Measurements from ENCODE around the gene GDAP2.

Gene GDAP2

DNA sequence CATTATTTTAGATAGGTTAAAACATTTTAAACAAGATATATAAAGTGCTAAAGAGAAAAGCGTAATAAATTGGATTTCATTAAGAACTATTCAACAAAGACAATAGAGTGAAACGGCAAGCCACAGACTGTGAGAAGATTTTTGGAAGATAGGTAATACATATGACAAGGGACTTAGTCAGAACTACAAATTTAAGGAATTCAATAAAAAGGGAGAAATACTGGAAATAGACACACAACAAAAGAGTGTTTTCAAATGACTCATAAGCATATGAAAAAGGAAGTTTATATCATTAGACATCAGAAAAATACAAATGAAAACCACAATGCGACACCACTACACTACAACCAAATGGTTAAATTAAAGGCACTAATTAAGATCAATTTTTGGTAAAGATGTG lies 90.5 kb downstream of the GDAP2 start:
- no peak for DNase-seq

DNA sequence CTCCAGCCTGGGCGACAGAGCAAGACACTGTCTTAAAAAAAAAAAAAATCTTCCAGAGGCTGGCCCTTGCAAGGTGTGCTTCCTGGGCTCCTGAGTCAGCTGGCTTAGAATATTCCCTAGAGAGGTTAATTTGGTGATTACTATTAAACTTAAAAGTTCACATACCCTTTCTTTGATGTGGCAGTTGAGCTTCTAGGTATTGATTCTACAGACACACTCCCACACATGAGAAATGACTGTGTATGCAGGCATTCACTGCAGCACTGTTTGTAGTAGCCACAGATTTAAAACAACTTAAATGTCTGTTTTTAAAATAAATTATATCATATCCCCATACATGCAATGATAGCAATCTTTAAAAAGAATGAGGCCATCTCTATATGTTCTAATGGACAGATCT lies 93.4 kb downstream of the GDAP2 start:
- no peak for DNase-seq

DNA sequence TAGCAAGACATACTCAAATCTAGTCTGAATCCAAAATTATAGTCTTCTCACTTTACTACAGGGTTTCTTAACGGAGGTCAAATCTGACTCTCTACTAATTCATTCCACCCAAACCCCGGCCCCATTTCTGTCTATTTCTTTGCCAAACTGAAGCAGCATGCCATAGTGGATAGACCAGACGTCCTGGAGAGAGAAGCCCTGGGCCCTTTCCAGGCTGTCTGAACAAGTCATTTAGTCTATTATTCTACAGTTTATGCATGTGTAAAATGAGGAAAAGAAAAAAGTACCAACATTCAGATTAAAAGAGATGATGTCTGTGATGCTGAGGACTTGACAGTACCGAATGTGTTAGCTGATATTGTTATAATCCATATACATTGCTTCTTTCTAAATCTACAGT lies 95.0 kb downstream of the GDAP2 start:
- no peak for DNase-seq

DNA sequence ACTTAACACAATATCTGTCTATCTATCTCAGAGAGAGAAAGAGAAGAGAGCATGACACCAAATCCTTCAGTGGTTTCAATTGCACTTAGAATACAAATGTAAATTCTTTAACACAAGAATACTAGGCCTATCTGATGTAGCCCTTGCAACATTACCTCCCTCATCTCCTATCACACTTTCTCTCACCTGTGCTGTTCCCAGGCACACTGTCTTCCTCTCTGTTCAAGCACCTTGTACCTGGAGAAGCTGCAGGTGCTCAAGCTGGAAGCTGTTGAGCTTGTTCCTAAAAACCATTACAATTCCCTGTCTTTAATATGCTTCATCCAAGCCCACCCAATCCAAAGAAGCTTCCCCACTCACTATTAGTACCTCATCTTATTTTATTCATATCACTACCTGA lies 97.0 kb downstream of the GDAP2 start:
- no peak for DNase-seq

DNA sequence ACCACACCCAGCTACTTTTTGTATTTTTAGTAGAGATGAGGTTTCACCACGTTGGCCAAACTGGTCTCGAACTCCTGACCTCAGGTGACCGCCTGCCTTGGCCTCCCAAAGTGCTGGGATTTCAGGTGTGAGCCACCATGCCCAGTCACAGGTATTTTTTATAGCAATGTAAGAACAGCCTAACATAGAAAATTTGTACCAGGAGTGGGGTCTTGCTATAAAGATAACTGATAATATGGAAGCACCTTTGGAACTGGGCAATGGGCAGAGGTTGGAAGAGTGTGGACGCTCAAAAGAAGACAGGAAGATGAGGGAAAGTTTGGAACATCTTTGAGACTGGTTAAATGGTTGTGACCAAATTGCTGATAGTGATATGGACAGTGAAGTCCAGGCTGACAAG lies 99.2 kb downstream of the GDAP2 start:
- no peak for DNase-seq

DNA sequence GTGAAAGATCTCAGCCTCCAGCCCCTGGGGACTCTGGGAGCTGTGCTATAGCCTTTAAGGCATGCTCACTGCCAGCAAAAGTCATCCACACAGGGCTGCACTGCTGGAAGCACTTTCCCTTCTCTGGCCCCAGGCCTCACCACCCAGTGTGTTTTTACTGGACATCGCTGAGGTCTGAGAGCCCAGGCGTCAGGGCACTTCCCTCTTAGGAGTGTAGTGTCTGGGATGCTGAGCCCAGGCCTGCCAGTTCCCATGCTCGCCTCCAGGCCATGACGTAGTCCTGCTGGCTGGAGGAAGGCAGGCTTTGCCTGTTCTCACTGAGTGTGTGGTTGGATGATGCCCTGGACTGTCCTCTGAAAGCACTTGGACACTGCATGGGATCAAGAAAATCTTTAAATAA lies 101.2 kb downstream of the GDAP2 start:
- no peak for DNase-seq

DNA sequence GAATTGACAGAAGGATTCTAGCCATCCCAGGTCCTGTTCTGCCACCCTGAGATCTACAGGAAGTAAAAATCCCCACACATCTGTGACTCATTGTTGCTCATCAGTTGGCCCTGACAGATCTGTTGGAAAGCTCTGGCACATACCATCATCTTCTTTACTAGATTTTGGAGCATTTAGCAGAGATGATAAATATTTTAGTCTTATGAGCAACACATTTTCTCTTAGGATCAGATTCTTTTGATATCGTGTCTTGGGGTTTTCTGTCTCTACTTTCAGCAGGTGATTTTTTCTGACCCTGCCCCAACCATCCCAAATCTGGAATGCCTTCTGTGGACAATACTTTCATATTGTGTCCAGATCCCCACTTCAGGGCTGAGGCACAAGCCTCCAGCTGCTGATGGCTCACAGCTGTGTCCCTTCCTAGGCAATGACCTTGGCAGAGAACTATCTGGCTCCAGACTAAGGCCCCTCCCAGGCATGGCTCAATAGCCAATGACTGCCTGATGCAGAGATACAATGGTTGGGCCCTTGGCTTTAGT lies 102.8 kb downstream of the GDAP2 start:
- DNase-seq: no peak

DNA sequence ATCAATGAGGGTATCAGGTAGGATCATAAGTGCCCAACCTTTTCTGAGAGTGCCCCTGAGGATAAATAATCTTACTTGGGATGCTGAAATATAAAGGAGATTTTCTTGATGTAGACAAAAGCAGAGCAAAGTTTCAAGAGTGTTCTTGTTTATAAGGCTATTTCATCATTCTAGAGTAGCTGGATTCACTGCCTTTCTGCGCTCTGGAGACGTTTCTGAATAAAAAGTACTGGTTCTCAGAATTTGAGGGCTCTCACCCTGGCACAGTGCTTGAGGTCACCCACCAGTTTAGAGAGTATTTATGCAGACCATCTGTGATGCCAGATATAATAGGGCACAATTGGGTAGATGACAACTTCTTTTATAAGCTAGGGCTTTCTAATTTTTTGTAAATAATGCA lies 103.3 kb downstream of the GDAP2 start:
- DNase-seq: no peak

DNA sequence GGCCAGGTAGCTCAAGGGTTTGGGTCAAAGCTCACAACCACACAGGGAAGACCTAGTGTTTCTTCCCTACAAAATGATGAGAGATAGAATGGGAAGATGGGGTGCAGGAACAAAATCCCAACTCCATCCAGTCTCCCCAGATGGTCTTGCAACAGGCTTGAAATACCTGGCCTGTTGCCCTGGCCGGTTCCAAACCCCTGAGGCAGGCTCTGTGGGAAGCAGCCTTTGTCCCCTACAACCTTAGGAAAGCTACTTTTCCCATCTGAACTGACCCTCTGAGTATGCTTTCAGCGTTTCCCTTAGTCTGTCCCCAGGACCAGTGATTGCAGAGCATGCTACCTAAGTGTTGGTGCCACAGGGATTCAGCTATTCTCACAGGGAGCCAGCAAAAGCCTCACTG lies 104.0 kb downstream of the GDAP2 start:
- no peak for DNase-seq

DNA sequence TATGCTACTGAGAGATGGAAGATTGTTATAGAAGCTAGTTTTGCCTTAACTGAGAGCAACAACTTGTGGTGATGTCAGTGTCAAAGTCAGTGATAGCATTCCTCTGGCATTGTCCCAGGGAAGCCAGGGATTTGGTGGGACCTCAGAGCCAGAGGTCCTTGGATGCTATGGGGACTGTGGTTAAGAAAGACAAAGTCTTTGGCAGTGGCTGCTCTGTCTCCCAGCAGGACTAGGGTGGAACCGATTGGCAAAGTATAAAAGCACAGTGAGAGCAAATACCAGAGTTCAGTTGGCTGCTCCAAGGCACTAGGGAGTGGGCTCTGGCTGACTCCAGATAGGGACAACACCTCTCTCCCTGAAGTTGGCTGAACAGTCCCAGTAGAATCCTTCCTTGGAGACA lies 104.8 kb downstream of the GDAP2 start:
- DNase-seq: no peak

DNA sequence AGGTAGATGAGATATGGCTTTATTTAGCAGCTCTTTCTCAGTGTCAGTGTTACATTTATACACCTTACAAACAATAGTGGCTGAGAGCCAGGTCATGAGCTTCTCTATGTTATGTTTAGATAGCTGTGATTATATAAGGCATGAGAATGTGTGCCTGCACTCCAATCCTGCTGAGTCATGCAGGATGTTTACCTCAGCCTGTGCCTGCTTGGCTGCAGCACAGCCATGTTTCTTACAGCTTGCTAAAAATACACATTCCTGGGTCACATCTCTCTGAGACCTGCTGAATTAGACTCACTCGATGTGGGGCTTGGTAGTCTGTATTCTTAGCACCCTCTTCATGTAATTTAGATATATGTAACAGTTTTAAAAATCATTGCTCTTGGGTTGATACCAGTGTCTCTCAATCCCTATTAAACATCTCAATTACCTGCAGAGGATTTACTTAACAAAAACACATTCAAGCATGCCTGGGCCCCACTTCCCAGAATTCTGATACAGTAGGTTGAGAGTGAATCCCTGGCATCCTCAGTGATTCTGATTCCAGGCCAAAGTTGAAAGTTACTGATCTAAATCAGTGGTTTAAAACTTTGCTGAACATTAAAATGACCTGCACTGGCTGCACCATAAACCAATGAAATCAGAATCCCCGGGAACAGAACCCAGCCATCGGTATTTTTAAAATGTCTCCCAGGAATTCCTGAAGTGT lies 107.5 kb downstream of the GDAP2 start:
- no peak for DNase-seq

DNA sequence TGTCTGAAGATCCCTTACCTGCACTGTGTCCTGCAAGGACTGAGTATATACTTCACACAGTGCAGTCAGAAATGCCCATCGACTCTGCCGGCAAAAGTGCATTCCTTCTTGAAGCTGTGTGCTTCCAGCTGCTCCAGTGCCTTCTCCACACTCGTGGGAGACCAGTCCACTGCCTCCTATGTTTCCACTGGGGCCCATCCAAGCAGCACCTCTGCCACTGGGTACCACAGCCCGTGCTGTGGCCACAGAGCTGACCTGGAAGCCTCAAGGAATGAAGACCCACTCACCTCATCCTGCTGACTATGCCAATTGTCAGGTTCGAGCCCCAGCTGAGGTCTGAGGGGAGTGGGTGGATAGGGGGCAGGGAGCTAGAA lies 108.1 kb downstream of the GDAP2 start:
- no peak for DNase-seq

DNA sequence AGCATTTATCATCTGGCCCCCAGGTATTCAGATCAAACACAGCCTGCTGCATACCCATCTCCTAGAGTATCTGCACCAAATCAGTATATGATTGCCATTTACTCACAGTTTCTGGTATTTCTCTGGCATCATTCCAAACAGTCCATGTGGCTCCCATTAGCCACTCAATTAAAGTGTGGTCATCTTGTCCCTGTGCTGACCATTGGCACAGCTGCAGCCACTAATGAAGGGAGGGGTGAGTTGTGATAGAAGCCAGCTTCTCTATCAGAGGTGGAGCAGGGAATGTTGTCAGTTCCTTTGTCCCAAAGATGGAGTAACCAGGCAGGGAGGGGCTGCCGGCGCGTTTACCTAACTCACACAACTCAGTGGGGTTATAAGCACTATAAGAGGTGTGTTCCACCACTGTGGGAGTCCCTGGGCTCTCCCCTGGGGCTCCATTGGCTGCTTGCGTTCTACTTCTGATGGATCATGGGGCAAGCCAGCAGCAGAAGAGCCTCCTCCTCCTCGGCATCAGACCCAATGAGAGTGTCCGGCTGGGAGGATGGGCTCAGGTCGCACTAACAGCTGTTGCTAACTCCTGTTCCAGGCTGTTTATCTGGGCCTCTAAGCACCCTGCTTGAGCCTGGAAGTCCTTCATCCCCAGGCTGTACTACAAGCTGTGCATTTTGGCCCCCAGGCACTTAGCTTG lies 108.6 kb downstream of the GDAP2 start:
- no peak for DNase-seq

DNA sequence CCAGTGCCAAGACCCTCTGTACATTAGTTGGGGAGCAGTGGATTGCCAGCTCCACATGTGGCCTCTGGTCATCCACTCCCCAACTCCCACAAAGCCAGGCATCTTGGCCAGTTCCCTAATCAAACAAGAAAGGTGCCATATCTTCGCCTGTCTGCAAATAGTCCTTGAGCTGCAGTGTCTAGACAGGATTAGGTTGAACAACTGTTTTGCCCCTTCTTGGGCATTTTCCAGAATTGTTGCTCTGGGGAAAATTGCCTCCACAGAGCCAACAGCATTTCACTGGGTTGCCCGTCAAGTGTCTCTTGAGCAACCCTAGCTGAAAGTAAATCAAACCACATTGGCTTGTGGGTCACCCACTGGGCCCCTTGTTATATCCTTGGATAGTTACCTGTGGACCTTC lies 109.3 kb downstream of the GDAP2 start:
- no peak for DNase-seq

DNA sequence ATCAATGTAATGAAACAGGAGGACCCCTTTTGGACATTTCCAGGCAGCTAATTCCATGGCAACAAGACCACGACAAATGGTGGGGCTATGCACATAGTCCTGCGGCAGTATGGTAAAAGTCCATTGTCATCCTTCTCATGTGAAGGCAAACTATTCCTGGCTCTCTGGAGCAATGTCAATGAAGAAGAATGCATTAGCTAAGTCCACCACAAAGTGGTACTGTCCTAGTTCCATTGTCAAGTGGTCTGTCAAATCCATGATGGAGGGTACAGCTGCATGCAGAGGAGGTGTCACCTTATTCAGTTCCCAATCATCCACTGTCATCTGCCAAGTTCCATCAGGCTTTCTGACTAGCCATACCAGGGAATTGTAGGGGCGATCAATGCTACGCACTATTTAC lies 110.1 kb downstream of the GDAP2 start:
- DNase-seq: no peak

DNA sequence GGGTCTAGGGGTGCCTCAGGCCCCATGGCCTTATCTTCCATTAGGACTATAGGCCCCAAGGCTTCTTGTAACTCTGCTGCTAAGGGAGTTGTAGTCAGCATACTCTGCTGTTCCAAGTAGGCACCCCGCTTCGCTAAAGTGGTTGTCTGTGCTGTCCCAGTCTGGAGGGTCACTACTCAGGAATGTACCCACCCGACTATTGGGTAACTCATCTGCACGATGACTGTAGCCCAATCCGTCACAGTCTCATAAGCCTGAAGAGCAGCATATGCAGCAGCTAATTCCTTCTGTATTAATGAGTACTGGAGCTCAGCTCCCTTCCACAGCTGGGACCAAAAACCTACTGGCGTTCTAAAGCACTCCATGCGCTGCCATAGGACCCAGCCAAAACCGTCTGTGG lies 111.0 kb downstream of the GDAP2 start:
- DNase-seq: no peak

DNA sequence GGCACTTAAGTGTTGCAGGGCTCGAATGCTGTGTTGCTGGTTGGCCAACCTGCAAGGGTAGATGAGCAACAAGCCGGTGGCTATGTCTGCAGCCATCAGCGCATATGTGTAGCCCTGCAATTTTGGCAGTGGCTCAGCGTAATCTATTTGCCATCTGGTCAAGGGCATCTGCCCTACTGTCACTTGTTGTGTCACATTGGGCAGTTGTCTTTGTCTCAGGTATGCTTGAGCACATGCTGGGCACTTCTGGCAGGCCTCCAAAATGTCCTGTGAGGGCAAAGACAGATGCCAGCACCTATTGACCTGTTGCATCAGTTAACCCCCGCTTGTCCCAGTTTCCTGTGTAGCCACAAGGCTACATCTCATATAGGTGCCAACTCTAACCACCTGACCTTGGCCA lies 111.8 kb downstream of the GDAP2 start:
- no peak for DNase-seq

DNA sequence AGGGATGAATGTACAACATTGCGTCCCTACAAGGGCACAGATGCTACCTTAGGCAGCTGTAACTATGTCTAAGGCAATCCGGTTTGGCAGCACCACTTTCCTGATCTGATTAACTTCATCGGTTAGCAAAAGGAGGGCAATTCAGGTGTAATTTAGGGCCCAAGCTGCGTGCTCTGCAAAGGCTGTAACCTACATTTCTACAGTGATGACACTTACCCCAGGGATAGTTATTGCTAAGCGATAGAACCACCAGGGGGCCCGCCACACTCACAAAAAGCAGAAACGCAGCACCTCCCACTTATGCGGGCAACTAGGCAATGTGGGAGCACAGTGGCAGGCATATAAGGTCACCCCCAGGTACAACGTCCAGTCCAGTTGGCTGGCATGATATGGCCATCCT lies 113.5 kb downstream of the GDAP2 start:
- no peak for DNase-seq

DNA sequence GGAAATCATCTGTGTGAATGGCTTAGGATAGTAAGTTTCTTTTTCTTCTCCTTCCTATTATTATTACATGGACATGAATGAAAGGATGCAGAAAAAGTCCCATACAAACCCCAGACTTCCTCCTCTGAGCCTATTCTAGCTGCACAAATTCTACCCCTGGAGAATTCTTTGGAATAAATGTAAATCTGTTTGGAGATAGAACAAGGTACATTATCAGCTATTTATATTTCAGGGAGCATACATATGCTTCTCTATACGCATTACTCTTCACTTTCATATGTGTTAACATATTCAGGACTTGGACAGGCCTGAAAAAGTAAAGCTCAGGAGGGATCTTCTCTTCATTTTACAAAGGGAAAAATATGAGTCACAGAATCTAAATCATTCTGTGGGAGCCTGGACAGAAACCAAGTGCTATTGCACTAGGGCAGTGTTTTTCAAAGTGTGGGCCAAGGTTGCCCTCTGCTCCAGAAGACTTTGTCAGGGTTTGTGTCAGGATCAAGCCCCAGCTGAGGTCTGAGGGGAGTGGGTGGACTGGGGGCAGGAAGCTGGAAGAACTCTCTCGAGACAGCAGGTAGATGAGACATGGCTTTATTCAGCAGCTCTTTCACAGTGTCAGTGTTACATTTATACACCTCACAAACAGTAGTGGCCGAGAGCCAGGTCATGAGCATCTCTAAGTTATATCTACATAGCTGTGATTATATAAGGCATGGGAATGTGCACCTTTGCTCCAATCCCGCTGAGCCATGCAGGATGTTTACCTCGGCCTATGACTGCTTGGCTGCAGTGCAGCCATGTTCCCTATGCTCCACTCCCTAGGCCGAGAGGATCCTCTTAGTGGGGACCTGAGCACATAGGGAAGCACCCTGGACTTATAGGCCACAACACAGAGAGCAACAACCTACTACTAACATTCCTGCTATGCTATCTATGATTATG lies 114.3 kb downstream of the GDAP2 start:
- DNase-seq: no peak

Data from activated CD4-positive, alpha-beta T cell treated with anti-CD3 and anti-CD28 coated beads for 1 hour (primary cell).